Stimulated activated CD4-positive, alpha-beta T cell treated with anti-CD3 and anti-CD28 coated beads, Interleukin-15, amount 100 ng/mL, for 1 hour (primary cell): ENCODE data around the gene DNAJA3.
A peak's percentile ranks its signal among the peaks of the same experiment; 100 is the strongest.

Source experiments
- DNase-seq, 2 donors: peaks; one replicate each; pipeline ENCODE4 v3.0.0-alpha.2; 2020; ENCODE audit warnings: low read depth in 1 of 2, low spot score in 1 of 2

The DNAJA3 gene

GRCh38 chr16:4472880-4473279 is 47.2 kb downstream of the DNAJA3 start:
- no peak for DNase-seq

- DNase-seq = peak; percentile 49 to 73
Measured at GRCh38 chr16:4474192-4474961, 48.7 kb downstream of the DNAJA3 start, which contains the start of gene NMRAL1. TSS of gene NMRAL1 (minus strand) at chr16:4474625. CDS start at chr16:4474132, 493 bp downstream.

GRCh38 chr16:4475880-4476788 is 50.5 kb downstream of the DNAJA3 start, which contains the start of gene HMOX2:
TSS of gene HMOX2 (plus strand) at chr16:4476398. CDS start at chr16:4505525, 29,127 bp downstream.
- peak; percentile 90 to 95 for DNase-seq

DNA sequence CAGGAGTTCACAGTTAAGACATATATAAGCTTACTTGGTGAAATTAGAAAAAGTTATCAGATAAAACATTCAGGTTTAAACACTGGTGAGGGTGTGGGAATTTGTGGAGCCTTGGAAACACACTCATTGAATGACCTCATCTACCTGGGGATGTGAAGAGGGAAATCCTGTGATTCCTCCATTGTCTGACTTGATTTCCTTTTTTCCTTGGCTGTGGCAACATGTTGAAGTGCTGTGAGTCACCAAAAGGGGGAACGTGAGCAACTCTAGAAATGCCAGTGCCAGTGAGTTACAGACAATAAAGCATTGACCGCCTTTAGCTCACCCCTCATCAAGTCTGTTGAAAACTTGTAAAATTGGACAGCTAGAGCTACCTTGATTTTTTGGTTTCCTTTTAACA is 52.3 kb downstream of the DNAJA3 start:
- no peak for DNase-seq

GRCh38 chr16:4481526-4481925 is 55.9 kb downstream of the DNAJA3 start:
- DNase-seq = no peak

- no peak for DNase-seq
Measured at GRCh38 chr16:4481963-4482362, 56.3 kb downstream of the DNAJA3 start.

DNA sequence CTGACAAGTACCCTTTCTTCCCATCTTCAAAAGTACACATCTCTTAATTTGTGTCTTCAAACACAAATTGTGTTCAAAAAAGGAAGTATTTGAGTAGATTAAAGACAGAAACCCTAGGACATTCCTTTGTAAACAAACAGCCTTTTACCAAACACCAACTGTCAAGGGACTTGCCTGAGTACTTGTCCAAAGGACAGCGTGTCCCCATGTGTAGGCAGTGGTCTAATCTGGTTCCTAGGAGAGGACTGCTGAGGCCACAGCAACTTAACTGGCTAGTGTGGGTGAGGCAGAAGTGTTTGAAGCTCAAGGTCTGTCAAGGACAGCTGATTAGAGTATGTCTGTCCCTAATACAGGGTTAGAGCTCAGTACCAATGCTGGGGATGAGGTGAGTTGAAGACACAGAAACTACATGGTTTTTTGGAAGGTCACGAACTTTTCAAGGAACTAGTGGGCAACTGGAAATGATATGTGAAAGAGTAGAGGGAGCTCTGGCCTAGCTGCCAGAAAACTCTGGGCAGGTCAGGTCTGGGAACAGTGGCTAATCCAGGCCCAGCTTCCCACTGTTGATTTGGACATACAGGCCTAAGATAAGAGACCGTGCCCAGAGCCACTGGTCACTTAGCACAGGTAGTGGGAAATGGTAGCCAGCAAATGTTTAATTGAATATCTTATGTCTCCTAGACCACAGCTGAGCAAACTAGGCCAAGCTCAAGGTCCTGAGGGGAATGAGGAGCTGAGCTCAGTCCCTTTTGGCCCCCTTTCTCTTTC is 60.6 kb downstream of the DNAJA3 start:
- DNase-seq = no peak

DNA sequence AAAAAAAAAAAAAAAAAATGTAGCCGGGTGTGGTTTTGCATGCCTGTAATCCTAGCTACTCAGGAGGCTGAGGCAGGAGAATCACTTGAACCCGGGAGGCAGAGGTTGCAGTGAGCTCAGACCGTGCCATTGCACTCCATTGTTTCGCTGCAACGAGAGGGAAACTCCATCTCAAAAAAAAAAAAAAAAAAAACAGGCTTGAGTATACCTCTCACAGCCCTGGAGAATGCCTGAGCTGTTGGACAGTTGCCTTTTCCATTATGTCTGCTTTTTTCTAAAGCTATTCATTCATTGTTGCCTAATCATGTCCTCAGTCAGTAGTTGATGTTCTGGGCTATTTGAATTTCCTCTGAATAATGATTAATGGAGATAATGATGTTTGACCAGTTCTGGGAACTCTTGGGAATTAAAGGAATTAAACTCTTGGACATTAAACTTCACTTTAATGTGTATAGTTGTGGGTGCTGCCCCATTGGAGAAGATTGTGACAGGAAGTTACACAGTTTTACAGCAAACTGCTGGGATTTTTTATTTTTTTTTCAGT is 62.4 kb downstream of the DNAJA3 start:
- DNase-seq = no peak

- no peak for DNase-seq
Measured at GRCh38 chr16:4488499-4488967, 62.9 kb downstream of the DNAJA3 start.

DNA sequence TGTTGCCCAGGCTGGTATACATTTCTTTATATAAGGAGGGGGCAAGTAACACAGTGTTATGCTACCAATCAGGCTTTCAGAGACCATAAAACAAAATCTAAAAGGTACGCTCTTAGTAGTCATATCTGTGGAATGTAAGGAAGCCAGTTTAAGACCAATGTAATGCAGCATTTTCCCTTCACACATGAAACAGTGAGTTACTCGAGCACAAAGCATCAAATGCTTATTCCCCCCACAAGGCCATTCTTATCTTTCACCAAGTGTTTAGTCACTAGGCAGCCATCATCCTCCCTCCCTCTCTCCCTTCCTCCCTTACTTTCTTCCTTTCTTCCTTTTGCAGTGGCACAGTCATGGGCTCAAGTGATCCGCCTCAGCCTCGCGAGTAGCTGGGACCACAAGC is 63.4 kb downstream of the DNAJA3 start:
- no peak for DNase-seq

DNA sequence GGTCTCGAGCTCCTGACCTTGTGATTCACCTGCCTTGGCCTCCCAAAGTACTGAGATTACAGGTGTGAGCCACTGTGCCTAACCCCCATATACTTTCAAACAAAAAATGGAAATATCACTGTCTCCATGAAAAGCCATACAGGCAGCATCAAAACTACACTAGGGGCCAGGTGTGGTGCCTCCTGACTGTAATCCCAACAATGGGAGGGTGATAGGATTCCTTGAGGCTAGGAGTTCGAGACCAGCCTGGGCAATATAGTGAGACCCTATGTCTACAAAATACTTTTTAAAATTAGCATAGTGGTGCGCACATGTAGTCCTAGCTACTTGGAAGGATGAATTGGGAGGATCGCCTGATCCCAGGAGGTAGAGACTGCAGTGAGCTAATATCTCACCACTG is 66.2 kb downstream of the DNAJA3 start:
- no peak for DNase-seq

GRCh38 chr16:4494746-4495490 is 69.2 kb downstream of the DNAJA3 start:
- no peak for DNase-seq

GRCh38 chr16:4495766-4496165 is 70.1 kb downstream of the DNAJA3 start:
- DNase-seq = no peak

DNA sequence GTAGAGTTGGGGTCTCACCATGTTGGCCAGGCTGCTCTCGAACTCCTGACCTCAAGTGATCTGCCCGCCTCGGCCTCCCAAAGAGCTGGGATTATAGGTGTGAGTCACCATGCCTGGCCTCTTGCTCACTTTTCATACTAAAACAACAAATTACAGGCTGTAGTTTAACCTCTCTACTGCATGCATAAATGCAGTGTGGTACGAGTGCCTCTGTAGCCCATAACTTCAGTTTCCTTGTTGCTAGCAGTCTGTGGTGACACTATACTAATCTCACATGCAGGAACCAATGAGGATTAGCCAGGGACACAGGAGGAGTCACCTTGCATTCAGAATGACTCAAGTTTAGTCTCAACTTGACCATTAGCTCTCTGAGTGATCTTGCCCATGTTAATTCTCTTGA is 70.6 kb downstream of the DNAJA3 start:
- no peak for DNase-seq

GRCh38 chr16:4498546-4499195 is 73.0 kb downstream of the DNAJA3 start:
- DNase-seq = no peak

DNA sequence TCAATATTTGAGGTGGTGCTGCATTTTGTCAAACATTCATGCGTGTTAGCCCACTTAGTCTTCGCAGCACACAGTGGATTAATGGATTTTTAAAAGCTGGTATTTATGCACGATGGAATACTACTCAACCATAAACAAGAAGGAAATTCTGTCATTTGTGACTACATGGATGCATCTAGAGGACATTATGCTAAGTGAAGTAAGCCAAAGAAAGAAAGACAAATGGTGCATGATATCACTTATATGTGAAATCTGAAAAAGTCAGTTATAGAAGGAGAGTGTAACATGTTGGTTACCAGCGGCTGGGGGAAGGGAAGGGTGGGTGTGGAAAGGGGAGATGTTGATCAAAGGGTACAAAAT is 73.5 kb downstream of the DNAJA3 start:
- no peak for DNase-seq

GRCh38 chr16:4500272-4500671 is 74.6 kb downstream of the DNAJA3 start:
- no peak for DNase-seq

GRCh38 chr16:4501071-4501478 is 75.4 kb downstream of the DNAJA3 start:
- no peak for DNase-seq

GRCh38 chr16:4505356-4506147 is 79.9 kb downstream of the DNAJA3 start:
- DNase-seq = peak; percentile 20 to 60
